ENCODE results near the gene ISM1. TPM values are rescaled to one million over a fixed set of nuclear protein-coding genes. Genes with fewer than 3 reads are reported as not detected.

Gene ISM1
- total and polyA plus RNA-seq, 2 of the 13 experiments (the other 11 are each of a cell fraction or from before 2014, with no cell fraction given) = 0.40 to 1.4 TPM

- TF ChIP-seq SETDB1 (CRISPR knock-in tag; IDR thresholded peaks at IDR 0.05; ENCODE audit: borderline replicate concordance) (no peak), ZNF230 (CRISPR knock-in tag; IDR thresholded peaks at IDR 0.05) (peak; percentile 73), ZNF430 (CRISPR knock-in tag; IDR thresholded peaks at IDR 0.05) (0 out of 2 replicates have a peak, but pooled peaks have one; percentile 33), RNF219 (CRISPR knock-in tag; IDR thresholded peaks at IDR 0.05) (no peak)
Observed at GRCh38 chr20:13261460-13262301, 40.6 kb downstream of the ISM1 start (continued).

- peaks cover 32% of the 10 kb centered on the region for H3K4me1 ChIP-seq (ENCODE audit: insufficient read depth, low read length)
- DNase-seq (ENCODE audit: low spot score) (no peak), FAIRE-seq (no peak), ATAC-seq (no peak)
- H3K9ac ChIP-seq (ENCODE audit: insufficient read depth, low read depth, low read length) = no peak overlapping the region
- WGBS (ENCODE audit: low lambda C conversion rate) = 58% methylated on average over 2 of the region's 2 CpGs
- no peak overlapping the region for H3K27ac ChIP-seq (ENCODE audit: extremely low read length, insufficient read depth, low read length)
- no peaks in the 10 kb centered on the region for H4K20me1 ChIP-seq (ENCODE audit: insufficient read depth, low read length)
- no peaks in the 10 kb centered on the region for H3K36me3 ChIP-seq (replicated peaks in 1 of 2; ENCODE audit: control insufficient read depth in 1 of 2, insufficient read depth in 2 of 2, low read length in 2 of 2)
- H3K4me3 ChIP-seq (replicated peaks in 1 of 3; ENCODE audit: insufficient read depth in 1 of 3, low read depth in 2 of 3, low read length in 3 of 3) = no peak overlapping the region
- in situ Hi-C loops (cut with HindIII; ENCODE audit: extremely low pct_ligation_motif_present, low pct_unique_long_range_greater_than_20kb) = no loop called here
- no peak overlapping the region for H3K4me2 ChIP-seq (ENCODE audit: low read depth, low read length)
- POLR2A ChIA-PET = interaction anchor here (0.6 to 3.2 kb wide), 5 partner anchors 18 to 292 kb away, joined by 3 to 31 read pairs (median 4); no protein-coding TSS in a partner anchor
- CTCF ChIA-PET (ENCODE audit: low intra/inter-chr PET ratio, low total read pairs) = interaction anchor here (0.6 to 2.1 kb wide), 5 partner anchors 17 to 337 kb away, joined by 3 to 57 read pairs (median 7); no protein-coding TSS in a partner anchor
- intact Hi-C loops (cut with micrococcal nuclease; ENCODE audit: unreplicated experiment) = loop anchor here (1.0 to 5.0 kb wide), 7 partner anchors 17 to 337 kb away; no protein-coding TSS in a partner anchor
- no peaks in the 10 kb centered on the region for H3K9me3 ChIP-seq (ENCODE audit: low read length)
- H2AFZ ChIP-seq (ENCODE audit: low read length) = no peak overlapping the region
- BruUV-seq (replicated peaks) = no TSS peak
- no peaks in the 10 kb centered on the region for H3K79me2 ChIP-seq (ENCODE audit: insufficient read depth, low read length)
- H3K27me3 ChIP-seq (ENCODE audit: control insufficient read depth in 1 of 2, insufficient read depth in 2 of 2, low read length in 2 of 2) = no peaks in the 10 kb centered on the region
- TF ChIP-seq MED8 (CRISPR knock-in tag; IDR thresholded peaks at IDR 0.05; ENCODE audit: insufficient replicate concordance) (peak; percentile 38), FOXO1 (CRISPR knock-in tag; IDR thresholded peaks at IDR 0.05) (0 out of 2 replicates have a peak, but pooled peaks have one; percentile 0), MBD4 (IDR thresholded peaks at IDR 0.05; ENCODE audit: borderline replicate concordance, low read length) (peak; percentile 65; the same call in 1 of the 2 replicates), ZC3H13 (CRISPR knock-in tag; IDR thresholded peaks at IDR 0.05) (0 out of 2 replicates have a peak, but pooled peaks have one; percentile 46), ELF1 (CRISPR knock-in tag; IDR thresholded peaks at IDR 0.05) (0 out of 2 replicates have a peak, but pooled peaks have one; percentile 1), NONO (IDR thresholded peaks at IDR 0.05) (no peak), NONO (CRISPR knock-in tag; conservative IDR thresholded peaks at IDR 0.05) (0 out of 2 replicates have a peak, but pooled peaks have one; percentile 14), ZNF33A (CRISPR knock-in tag; IDR thresholded peaks at IDR 0.05; ENCODE audit: borderline replicate concordance) (no peak), RELA (CRISPR knock-in tag; IDR thresholded peaks at IDR 0.05) (0 out of 2 replicates have a peak, but pooled peaks have one; percentile 84), AFF4 (CRISPR knock-in tag; IDR thresholded peaks at IDR 0.05) (no peak), PLRG1 (conservative IDR thresholded peaks at IDR 0.05) (0 out of 2 replicates have a peak, but pooled peaks have one; percentile 19), ZNF317 (CRISPR knock-in tag; IDR thresholded peaks at IDR 0.05) (0 out of 2 replicates have a peak, but pooled peaks have one; percentile 31), PHF21A (CRISPR knock-in tag; IDR thresholded peaks at IDR 0.05) (no peak)
Observed at GRCh38 chr20:13262302-13262650, 41.2 kb downstream of the ISM1 start.

Measured in HepG2 (cell line).